Measurements from ENCODE around the gene CNPY4.

GRCh38 chr7:100107125-100107737 lies 12.2 kb upstream of the CNPY4 start:
- TF ChIP-seq POLR2AphosphoS5 (IDR thresholded peaks at IDR 0.05; ENCODE audit: low read depth, low read length) (no peak), POLR2A (IDR thresholded peaks at IDR 0.05; ENCODE audit: low read depth, low read length) (no peak), TAF1 (IDR thresholded peaks at IDR 0.05; ENCODE audit: low read depth, low read length) (no peak)
